ENCODE data around the gene PTPRK.

PTPRK gene

GRCh38 chr6:128208851-128209580 is 311.4 kb downstream of the PTPRK start:
- Histone ChIP-seq H3K4me2 (ENCODE audit: low read length) (no peak overlapping the region), H3K4me1 (no peaks in the 10 kb centered on the region), H3K27me3 (ENCODE audit: control insufficient read depth, insufficient read depth, low read length) (no peaks in the 10 kb centered on the region), H3K27ac (no peak overlapping the region), H3K9me3 (ENCODE audit: control insufficient read depth, low read length) (no peaks in the 10 kb centered on the region), H3K79me2 (no peaks in the 10 kb centered on the region), H3K4me3 (ENCODE audit: low read depth, low read length) (no peak overlapping the region), H3K36me3 (ENCODE audit: control insufficient read depth, insufficient read depth, low read length) (no peaks in the 10 kb centered on the region), H2AFZ (no peak overlapping the region), H3K9ac (no peak overlapping the region)
- TF ChIP-seq, protein P1, sequence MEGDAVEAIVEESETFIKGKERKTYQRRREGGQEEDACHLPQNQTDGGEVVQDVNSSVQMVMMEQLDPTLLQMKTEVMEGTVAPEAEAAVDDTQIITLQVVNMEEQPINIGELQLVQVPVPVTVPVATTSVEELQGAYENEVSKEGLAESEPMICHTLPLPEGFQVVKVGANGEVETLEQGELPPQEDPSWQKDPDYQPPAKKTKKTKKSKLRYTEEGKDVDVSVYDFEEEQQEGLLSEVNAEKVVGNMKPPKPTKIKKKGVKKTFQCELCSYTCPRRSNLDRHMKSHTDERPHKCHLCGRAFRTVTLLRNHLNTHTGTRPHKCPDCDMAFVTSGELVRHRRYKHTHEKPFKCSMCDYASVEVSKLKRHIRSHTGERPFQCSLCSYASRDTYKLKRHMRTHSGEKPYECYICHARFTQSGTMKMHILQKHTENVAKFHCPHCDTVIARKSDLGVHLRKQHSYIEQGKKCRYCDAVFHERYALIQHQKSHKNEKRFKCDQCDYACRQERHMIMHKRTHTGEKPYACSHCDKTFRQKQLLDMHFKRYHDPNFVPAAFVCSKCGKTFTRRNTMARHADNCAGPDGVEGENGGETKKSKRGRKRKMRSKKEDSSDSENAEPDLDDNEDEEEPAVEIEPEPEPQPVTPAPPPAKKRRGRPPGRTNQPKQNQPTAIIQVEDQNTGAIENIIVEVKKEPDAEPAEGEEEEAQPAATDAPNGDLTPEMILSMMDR (IDR thresholded peaks at IDR 0.05) = no peak

- Histone ChIP-seq H3K9me3 (ENCODE audit: control insufficient read depth, low read length) (no peaks in the 10 kb centered on the region), H3K27ac (no peak overlapping the region), H3K4me2 (ENCODE audit: low read length) (no peak overlapping the region), H3K36me3 (ENCODE audit: control insufficient read depth, insufficient read depth, low read length) (no peaks in the 10 kb centered on the region), H3K9ac (no peak overlapping the region), H3K4me1 (no peaks in the 10 kb centered on the region), H2AFZ (no peak overlapping the region), H3K27me3 (ENCODE audit: control insufficient read depth, insufficient read depth, low read length) (no peaks in the 10 kb centered on the region), H3K79me2 (no peaks in the 10 kb centered on the region), H3K4me3 (ENCODE audit: low read depth, low read length) (no peak overlapping the region)
- TF ChIP-seq, protein P1 (IDR thresholded peaks at IDR 0.05) = no peak
Measured at GRCh38 chr6:128208078-128208477, 312.3 kb downstream of the PTPRK start.

GRCh38 chr6:128206610-128207426 is 313.6 kb downstream of the PTPRK start:
- Histone ChIP-seq H2AFZ (no peak overlapping the region), H3K27me3 (ENCODE audit: control insufficient read depth, insufficient read depth, low read length) (no peaks in the 10 kb centered on the region), H3K4me2 (ENCODE audit: low read length) (no peak overlapping the region), H3K36me3 (ENCODE audit: control insufficient read depth, insufficient read depth, low read length) (no peaks in the 10 kb centered on the region), H3K27ac (no peak overlapping the region), H3K4me1 (no peaks in the 10 kb centered on the region), H3K4me3 (ENCODE audit: low read depth, low read length) (no peak overlapping the region), H3K79me2 (no peaks in the 10 kb centered on the region), H3K9me3 (ENCODE audit: control insufficient read depth, low read length) (no peaks in the 10 kb centered on the region), H3K9ac (no peak overlapping the region)
- TF ChIP-seq, protein P1 (IDR thresholded peaks at IDR 0.05) = no peak

GRCh38 chr6:128204616-128205015 is 315.8 kb downstream of the PTPRK start:
- no peak overlapping the region for H3K4me3 ChIP-seq (ENCODE audit: low read depth, low read length)
- H3K9me3 ChIP-seq (ENCODE audit: control insufficient read depth, low read length) = no peaks in the 10 kb centered on the region
- no peaks in the 10 kb centered on the region for H3K27me3 ChIP-seq (ENCODE audit: control insufficient read depth, insufficient read depth, low read length)
- no peak overlapping the region for H3K4me2 ChIP-seq (ENCODE audit: low read length)
- no peaks in the 10 kb centered on the region for H3K79me2 ChIP-seq
- no peak overlapping the region for H3K27ac ChIP-seq
- no peak overlapping the region for H2AFZ ChIP-seq
- H3K36me3 ChIP-seq (ENCODE audit: control insufficient read depth, insufficient read depth, low read length) = no peaks in the 10 kb centered on the region
- no peaks in the 10 kb centered on the region for H3K4me1 ChIP-seq
- H3K9ac ChIP-seq = no peak overlapping the region
- TF ChIP-seq, protein P1 (IDR thresholded peaks at IDR 0.05) = no peak

Data from parathyroid adenoma (tissue), 2 donors.